ENCODE measurements around the gene ACOD1. TPM values are rescaled to one million over a fixed set of nuclear protein-coding genes. Genes with fewer than 3 reads are reported as not detected.

Gene ACOD1
- total RNA-seq, 4 donors from 2014 or later: 0.32 TPM; not detected in 3

GRCh38 chr13:76983676-76984075 lies 35.4 kb downstream of the ACOD1 start:
- no peak overlapping the region for H3K27ac ChIP-seq
- H3K36me3 ChIP-seq: no peaks in the 10 kb centered on the region
- intact Hi-C loops (cut with DNase I; ENCODE audit: low total_unique reads): no loop called here
- 66 to 79% methylated on average over 4 to 5 of the region's 5 CpGs for WGBS, 2 donors (ENCODE audit: low coverage in 1 of 2)
- no peaks in the 10 kb centered on the region for H3K9me3 ChIP-seq
- no peak for DNase-seq
- in situ Hi-C loops (cut with MboI; ENCODE audit: low pct_ligation_motif_present in 1 of 4, low pct_unique_long_range_greater_than_20kb in 1 of 4, low sequenced_read_pairs in 3 of 4): no loop called here
- no peak overlapping the region for H3K4me3 ChIP-seq
- peaks cover 2 to 10% (median 6%) of the 10 kb centered on the region in 4 donors for H3K4me1 ChIP-seq
- no peak for TF ChIP-seq POLR2A (IDR thresholded peaks at IDR 0.05)
- no peak for TF ChIP-seq EP300 (IDR thresholded peaks at IDR 0.05; ENCODE audit: low read depth)
- TF ChIP-seq, protein P1, sequence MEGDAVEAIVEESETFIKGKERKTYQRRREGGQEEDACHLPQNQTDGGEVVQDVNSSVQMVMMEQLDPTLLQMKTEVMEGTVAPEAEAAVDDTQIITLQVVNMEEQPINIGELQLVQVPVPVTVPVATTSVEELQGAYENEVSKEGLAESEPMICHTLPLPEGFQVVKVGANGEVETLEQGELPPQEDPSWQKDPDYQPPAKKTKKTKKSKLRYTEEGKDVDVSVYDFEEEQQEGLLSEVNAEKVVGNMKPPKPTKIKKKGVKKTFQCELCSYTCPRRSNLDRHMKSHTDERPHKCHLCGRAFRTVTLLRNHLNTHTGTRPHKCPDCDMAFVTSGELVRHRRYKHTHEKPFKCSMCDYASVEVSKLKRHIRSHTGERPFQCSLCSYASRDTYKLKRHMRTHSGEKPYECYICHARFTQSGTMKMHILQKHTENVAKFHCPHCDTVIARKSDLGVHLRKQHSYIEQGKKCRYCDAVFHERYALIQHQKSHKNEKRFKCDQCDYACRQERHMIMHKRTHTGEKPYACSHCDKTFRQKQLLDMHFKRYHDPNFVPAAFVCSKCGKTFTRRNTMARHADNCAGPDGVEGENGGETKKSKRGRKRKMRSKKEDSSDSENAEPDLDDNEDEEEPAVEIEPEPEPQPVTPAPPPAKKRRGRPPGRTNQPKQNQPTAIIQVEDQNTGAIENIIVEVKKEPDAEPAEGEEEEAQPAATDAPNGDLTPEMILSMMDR (IDR thresholded peaks at IDR 0.05): no peak
- no peak for TF ChIP-seq POLR2AphosphoS5 (IDR thresholded peaks at IDR 0.05)
- H3K27me3 ChIP-seq: peaks cover 38% of the 10 kb centered on the region

- H3K4me1 ChIP-seq: peaks cover 0 to 13% (median 4%) of the 10 kb centered on the region in 4 donors
- 48% methylated on average over 15 of the region's 15 CpGs; no CpG with 5 or more reads in 1 of the 2 donors for WGBS, 2 donors (ENCODE audit: low coverage in 1 of 2)
- peaks cover 3% of the 10 kb centered on the region for H3K27me3 ChIP-seq
- in situ Hi-C loops (cut with MboI; ENCODE audit: low pct_ligation_motif_present in 1 of 4, low pct_unique_long_range_greater_than_20kb in 1 of 4, low sequenced_read_pairs in 3 of 4): no loop called here
- peak overlapping the region; percentile 90 to 93 (median 92) for H3K27ac ChIP-seq
- H3K36me3 ChIP-seq: peaks cover 0 to 3% (median 0%) of the 10 kb centered on the region in 4 donors
- peak overlapping the region; percentile 57 to 82 (median 68) for H3K4me3 ChIP-seq
- peak; percentile 54 for DNase-seq
- no peaks in the 10 kb centered on the region for H3K9me3 ChIP-seq
- intact Hi-C loops (cut with DNase I; ENCODE audit: low total_unique reads): no loop called here
- TF ChIP-seq POLR2AphosphoS5 (IDR thresholded peaks at IDR 0.05) (no peak), EP300 (IDR thresholded peaks at IDR 0.05; ENCODE audit: low read depth) (no peak), POLR2A (IDR thresholded peaks at IDR 0.05) (no peak)
- TF ChIP-seq, protein P1 (IDR thresholded peaks at IDR 0.05): no peak
Observed at GRCh38 chr13:76991432-76991795, 43.1 kb downstream of the ACOD1 start.

DNA sequence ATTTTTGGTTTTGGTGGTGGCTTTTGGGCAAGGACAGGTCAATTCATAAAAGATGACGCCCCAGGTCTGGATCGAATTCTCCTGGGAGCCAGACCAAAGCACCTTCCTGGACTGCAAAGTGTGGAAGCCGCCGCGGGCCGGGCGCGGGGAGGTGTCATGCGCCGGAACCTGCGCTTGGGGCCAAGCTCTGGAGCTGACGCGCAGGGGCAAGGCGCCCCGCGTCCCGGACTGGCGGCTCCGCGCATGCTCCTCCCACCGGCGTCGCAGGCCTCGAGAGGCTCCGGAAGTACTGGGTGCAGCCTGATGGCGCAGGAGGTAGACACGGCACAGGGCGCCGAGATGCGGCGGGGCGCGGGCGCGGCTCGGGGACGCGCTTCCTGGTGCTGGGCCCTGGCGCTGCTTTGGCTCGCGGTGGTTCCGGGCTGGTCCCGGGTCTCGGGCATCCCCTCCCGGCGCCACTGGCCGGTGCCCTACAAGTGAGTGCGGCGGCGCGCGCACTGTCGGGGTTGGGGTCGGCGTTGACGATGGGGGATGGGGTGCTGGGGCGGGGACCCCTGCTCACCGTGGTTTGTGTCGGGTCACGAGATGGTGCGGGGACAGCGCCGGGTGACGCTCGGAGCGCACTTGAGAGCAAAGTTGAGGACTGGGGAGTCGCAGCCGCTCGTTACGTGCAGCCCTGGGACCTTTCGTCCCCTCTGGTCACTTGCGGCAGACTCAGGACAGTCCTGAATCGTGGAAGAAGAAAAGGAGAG lies 43.7 kb downstream of the ACOD1 start, which contains the start of gene CLN5:
Gene CLN5, plus strand, starts transcription at position 286 of the 752 bp plus-strand sequence. Its CDS starts 18 bp downstream, at position 304.
- Histone ChIP-seq H3K4me3 (peak within 1 kb of the TSS; percentile 57 to 82 (median 68)), H3K36me3 (peaks cover 0 to 8% (median 3%) of the 10 kb centered on the region in 4 donors), H3K27me3 (peaks cover 3% of the 10 kb centered on the region), H3K9me3 (no peaks in the 10 kb centered on the region), H3K4me1 (peaks cover 0 to 13% (median 4%) of the 10 kb centered on the region in 4 donors), H3K27ac (peak within 1 kb of the TSS; percentile 90 to 93 (median 92))
- WGBS, 2 donors (ENCODE audit: low coverage in 1 of 2): 0% methylated on average over 24 to 60 of the region's 73 CpGs
- peak; percentile 96 for DNase-seq
- TF ChIP-seq POLR2AphosphoS5 (IDR thresholded peaks at IDR 0.05) (peak; percentile 94 to 98 (median 98)), EP300 (IDR thresholded peaks at IDR 0.05; ENCODE audit: low read depth) (no peak), POLR2A (IDR thresholded peaks at IDR 0.05) (peak; percentile 98)
- TF ChIP-seq, protein P1 (IDR thresholded peaks at IDR 0.05): peak in 3 of 5 experiments; percentile 4 to 44 (median 18)
- intact Hi-C loops (cut with DNase I; ENCODE audit: low total_unique reads) (no loop called here), in situ Hi-C loops (cut with MboI; ENCODE audit: low pct_ligation_motif_present in 1 of 4, low pct_unique_long_range_greater_than_20kb in 1 of 4, low sequenced_read_pairs in 3 of 4) (no loop called here)

GRCh38 chr13:76992548-76993001 lies 44.3 kb downstream of the ACOD1 start:
- H3K4me1 ChIP-seq: peaks cover 0 to 13% (median 4%) of the 10 kb centered on the region in 4 donors
- peak; percentile 28 for DNase-seq
- 0 to 1% methylated on average over 1 to 20 of the region's 20 CpGs for WGBS, 2 donors (ENCODE audit: low coverage in 1 of 2)
- H3K36me3 ChIP-seq: peaks cover 0 to 11% (median 5%) of the 10 kb centered on the region in 4 donors
- H3K9me3 ChIP-seq: no peaks in the 10 kb centered on the region
- peak overlapping the region; percentile 90 to 93 (median 92) for H3K27ac ChIP-seq
- peak overlapping the region; percentile 57 to 82 (median 68) for H3K4me3 ChIP-seq
- in situ Hi-C loops (cut with MboI; ENCODE audit: low pct_ligation_motif_present in 1 of 4, low pct_unique_long_range_greater_than_20kb in 1 of 4, low sequenced_read_pairs in 3 of 4) (no loop called here), intact Hi-C loops (cut with DNase I; ENCODE audit: low total_unique reads) (no loop called here)
- TF ChIP-seq POLR2AphosphoS5 (IDR thresholded peaks at IDR 0.05) (no peak), EP300 (IDR thresholded peaks at IDR 0.05; ENCODE audit: low read depth) (no peak), POLR2A (IDR thresholded peaks at IDR 0.05) (no peak)
- TF ChIP-seq, protein P1 (IDR thresholded peaks at IDR 0.05): no peak
- H3K27me3 ChIP-seq: no peaks in the 10 kb centered on the region
